Nephron (organoid): ENCODE measurements around the gene ANKMY1.

Experiments used
- H3K27ac Mint-ChIP-seq, 3 experiments: 2 replicates each; pipeline ENCODE4 v1.8.0; 2020; ENCODE audit warnings: mixed read lengths in 3 of 3, mild to moderate bottlenecking in 2 of 3, moderate library complexity in 1 of 3
- H3K27me3 Mint-ChIP-seq: 2 replicates; pipeline ENCODE4 v1.8.0; 2021; ENCODE audit warnings: low read depth, mild to moderate bottlenecking, moderate library complexity, mixed read lengths
- H3K36me3 Mint-ChIP-seq: 2 replicates; pipeline ENCODE4 v1.8.0; 2020; ENCODE audit warnings: low read depth, mixed read lengths
- H3K4me1 Mint-ChIP-seq: 2 replicates; pipeline ENCODE4 v1.8.0; 2020; ENCODE audit warnings: mixed read lengths
- H3K4me3 Mint-ChIP-seq, 3 experiments: 2 replicates each; pipeline ENCODE4 v1.8.0; 2020; ENCODE audit warnings: mild to moderate bottlenecking in 3 of 3, mixed read lengths in 3 of 3, moderate library complexity in 2 of 3
- H3K9me3 Mint-ChIP-seq: 2 replicates; pipeline ENCODE4 v1.8.0; 2020; ENCODE audit warnings: mixed read lengths
- TF ChIP-seq, protein P1 (sequence below), 3 experiments: fragments of 200-600 bp; sonication (generic); IDR thresholded peaks; one replicate each; pipeline ENCODE4 v1.5.0; 2021; ENCODE audit warnings: antibody characterized with exemption in 3 of 3; ENCODE audit not compliant: unreplicated experiment in 3 of 3

The ANKMY1 gene

DNA sequence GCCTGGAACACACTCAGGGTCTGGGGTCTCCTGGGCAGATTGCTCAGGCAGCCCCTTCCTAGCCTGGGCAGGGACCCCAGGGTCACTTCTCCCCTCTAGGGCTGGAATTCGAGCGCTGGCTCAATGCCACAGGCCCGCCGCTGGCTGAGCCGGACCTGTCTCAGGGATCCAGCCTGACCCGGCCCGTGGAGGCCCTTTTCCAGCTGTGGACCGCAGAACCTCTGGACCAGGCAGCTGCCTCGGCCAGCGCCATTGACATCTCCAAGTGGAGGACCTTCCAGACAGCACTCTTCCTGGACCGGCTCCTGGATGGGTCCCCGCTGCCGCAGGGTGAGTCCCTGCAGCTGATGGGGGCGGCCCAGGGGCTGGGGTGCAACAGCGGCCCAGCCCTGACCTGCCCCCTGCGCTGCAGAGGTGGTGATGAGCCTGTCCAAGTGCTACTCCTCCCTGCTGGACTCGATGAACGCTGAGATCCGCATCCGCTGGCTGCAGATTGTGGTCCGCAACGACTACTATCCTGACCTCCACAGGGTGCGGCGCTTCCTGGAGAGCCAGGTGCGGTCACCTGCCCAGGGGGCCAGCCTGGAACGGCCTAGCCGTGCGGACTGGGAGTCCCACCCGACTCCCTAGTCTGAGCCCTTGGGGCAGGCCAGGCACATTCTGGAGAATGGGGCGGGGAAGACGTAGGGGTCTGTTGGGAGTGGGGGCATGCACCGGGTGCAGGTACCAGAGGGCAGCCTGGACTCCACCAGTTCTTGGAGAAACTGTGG is 18.8 kb upstream of the ANKMY1 start:
- H3K4me1 Mint-ChIP-seq, result no peaks in the 10 kb centered on the region
- H3K4me3 Mint-ChIP-seq, result no peak overlapping the region
- no peaks in the 10 kb centered on the region for H3K9me3 Mint-ChIP-seq
- no peaks in the 10 kb centered on the region for H3K27me3 Mint-ChIP-seq
- TF ChIP-seq, protein P1, sequence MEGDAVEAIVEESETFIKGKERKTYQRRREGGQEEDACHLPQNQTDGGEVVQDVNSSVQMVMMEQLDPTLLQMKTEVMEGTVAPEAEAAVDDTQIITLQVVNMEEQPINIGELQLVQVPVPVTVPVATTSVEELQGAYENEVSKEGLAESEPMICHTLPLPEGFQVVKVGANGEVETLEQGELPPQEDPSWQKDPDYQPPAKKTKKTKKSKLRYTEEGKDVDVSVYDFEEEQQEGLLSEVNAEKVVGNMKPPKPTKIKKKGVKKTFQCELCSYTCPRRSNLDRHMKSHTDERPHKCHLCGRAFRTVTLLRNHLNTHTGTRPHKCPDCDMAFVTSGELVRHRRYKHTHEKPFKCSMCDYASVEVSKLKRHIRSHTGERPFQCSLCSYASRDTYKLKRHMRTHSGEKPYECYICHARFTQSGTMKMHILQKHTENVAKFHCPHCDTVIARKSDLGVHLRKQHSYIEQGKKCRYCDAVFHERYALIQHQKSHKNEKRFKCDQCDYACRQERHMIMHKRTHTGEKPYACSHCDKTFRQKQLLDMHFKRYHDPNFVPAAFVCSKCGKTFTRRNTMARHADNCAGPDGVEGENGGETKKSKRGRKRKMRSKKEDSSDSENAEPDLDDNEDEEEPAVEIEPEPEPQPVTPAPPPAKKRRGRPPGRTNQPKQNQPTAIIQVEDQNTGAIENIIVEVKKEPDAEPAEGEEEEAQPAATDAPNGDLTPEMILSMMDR (IDR thresholded peaks at IDR 0.05; ENCODE audit: unreplicated experiment in 3 of 3), result no peak
- peaks cover 18% of the 10 kb centered on the region for H3K36me3 Mint-ChIP-seq
- H3K27ac Mint-ChIP-seq, result no peak overlapping the region

DNA sequence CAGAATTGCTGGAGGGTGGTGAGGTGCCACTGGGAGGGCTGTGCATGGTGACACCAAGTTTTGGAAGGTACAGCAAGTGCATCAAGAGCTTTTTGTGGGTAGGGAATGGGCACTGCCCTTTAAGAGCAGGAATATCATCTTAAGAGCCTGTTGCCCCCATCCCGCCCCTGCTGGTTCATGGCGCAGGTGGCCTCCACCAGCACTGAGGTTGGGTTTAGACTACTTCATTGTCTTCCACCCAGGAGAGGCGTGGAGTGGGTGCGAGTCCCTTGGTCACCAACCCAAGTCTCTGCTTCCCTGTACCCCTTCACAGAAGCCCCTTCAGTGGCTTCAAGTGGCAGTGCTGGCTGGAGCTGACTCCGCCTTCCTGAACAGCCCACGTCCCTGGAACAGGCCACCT is 18.2 kb upstream of the ANKMY1 start:
- Mint-ChIP-seq H3K4me3 (no peak overlapping the region), H3K4me1 (no peaks in the 10 kb centered on the region), H3K27ac (no peak overlapping the region), H3K9me3 (no peaks in the 10 kb centered on the region), H3K36me3 (peaks cover 12% of the 10 kb centered on the region), H3K27me3 (no peaks in the 10 kb centered on the region)
- TF ChIP-seq, protein P1 (IDR thresholded peaks at IDR 0.05; ENCODE audit: unreplicated experiment in 3 of 3), result no peak

- TF ChIP-seq, protein P1 (IDR thresholded peaks at IDR 0.05; ENCODE audit: unreplicated experiment in 3 of 3), result no peak
- no peaks in the 10 kb centered on the region for H3K9me3 Mint-ChIP-seq
- no peaks in the 10 kb centered on the region for H3K27me3 Mint-ChIP-seq
- no peaks in the 10 kb centered on the region for H3K4me1 Mint-ChIP-seq
- H3K36me3 Mint-ChIP-seq, result peaks cover 5% of the 10 kb centered on the region
- H3K4me3 Mint-ChIP-seq, result no peak overlapping the region
- H3K27ac Mint-ChIP-seq, result no peak overlapping the region
These were observed 17.5 kb upstream of the ANKMY1 start for GRCh38 chr2:240575101-240575965.

GRCh38 chr2:240574386-240575100 is 16.8 kb upstream of the ANKMY1 start:
- Mint-ChIP-seq H3K4me3 (no peak overlapping the region), H3K27ac (no peak overlapping the region), H3K36me3 (no peaks in the 10 kb centered on the region), H3K4me1 (no peaks in the 10 kb centered on the region), H3K9me3 (no peaks in the 10 kb centered on the region), H3K27me3 (no peaks in the 10 kb centered on the region)
- TF ChIP-seq, protein P1 (IDR thresholded peaks at IDR 0.05; ENCODE audit: unreplicated experiment in 3 of 3), result no peak

DNA sequence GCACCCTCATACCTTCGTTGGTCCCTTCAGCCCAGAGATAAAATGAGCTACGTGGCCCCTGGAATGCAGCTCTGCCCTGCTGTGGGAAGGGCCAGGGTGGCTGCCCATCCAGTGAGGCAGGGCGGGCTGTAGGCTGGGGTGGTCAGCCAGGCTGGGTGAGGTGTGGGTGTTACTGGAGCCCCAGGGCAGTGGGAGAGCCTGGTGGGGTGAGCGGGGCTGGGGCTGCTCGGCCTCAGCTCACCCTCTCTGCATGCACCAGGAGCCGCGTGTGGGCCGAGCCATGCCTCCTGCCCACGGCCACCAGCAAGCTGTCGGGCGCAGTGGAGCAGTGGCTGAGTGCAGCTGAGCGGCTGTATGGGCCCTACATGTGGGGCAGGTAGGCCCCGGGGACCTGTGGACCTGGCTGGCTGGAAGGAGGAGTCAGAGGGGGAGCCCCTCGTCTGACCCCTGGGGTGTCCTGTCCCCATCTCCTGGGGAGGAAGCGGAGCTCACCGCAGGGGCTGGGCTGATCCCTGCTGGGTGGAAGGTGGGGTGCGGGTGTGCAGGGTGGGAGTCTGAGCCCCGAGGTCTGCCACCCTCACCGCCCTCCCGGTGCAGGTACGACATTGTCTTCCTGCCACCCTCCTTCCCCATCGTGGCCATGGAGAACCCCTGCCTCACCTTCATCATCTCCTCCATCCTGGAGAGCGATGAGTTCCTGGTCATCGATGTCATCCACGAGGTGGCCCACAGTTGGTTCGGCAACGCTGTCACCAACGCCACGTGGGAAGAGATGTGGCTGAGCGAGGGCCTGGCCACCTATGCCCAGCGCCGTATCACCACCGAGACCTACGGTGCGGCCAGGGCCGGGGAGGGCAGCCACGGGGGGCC is 16.0 kb upstream of the ANKMY1 start:
- Mint-ChIP-seq H3K4me1 (no peaks in the 10 kb centered on the region), H3K9me3 (no peaks in the 10 kb centered on the region), H3K4me3 (no peak overlapping the region), H3K27ac (no peak overlapping the region), H3K27me3 (no peaks in the 10 kb centered on the region), H3K36me3 (no peaks in the 10 kb centered on the region)
- TF ChIP-seq, protein P1 (IDR thresholded peaks at IDR 0.05; ENCODE audit: unreplicated experiment in 3 of 3), result no peak
